ENCODE measurements around the gene ESPN. TPM values are rescaled to one million over a fixed set of nuclear protein-coding genes. Genes with fewer than 3 reads are reported as not detected.
"Not testable (repeated sequence)": the region's sequence is repeated elsewhere in the genome, so short reads cannot be mapped to it uniquely, and the experiment has no call there.

ESPN gene
- total RNA-seq, 1 experiment from 2014 or later: 53.1 TPM

DNA sequence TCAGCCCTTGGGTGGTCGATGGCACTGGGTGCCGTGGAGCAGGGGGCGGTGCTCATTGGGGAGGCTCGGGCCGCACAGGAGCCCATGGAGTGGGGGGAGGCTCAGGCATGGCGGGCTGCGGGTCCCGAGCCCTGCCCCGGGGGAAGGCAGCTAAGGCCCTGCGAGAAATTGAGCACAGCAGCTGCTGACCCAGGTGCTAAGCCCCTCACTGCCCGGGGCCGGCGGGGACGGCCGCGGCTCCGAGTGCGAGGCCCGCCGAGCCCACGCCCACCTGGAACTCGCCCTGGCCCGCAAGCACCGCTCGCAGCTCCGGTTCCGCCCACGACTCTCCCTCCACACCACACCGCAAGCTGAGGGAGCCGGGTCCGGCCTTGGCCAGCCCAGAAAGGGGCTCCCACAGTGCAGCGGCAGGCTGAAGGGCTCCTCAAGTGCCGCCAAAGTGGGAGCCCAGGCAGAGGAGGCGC lies 28.8 kb upstream of the ESPN start:
- H2BK12ac ChIP-seq (ENCODE audit: insufficient read length, low read depth, low read length); H2BK5ac ChIP-seq (ENCODE audit: insufficient read length, low read length); H3K23ac ChIP-seq (ENCODE audit: insufficient read length, low read depth, low read length); H2AFZ ChIP-seq (ENCODE audit: low read length); H4K5ac ChIP-seq (ENCODE audit: insufficient read length, low read depth, low read length); H3K27me3 ChIP-seq (ENCODE audit: insufficient read depth, low read length); H3K27ac Mint-ChIP-seq; H2BK120ac ChIP-seq (ENCODE audit: low read depth, low read length, poor library complexity, severe bottlenecking); DNase-seq; H3T11ph ChIP-seq (ENCODE audit: low read length); H2BK20ac ChIP-seq (ENCODE audit: low read depth, low read length, poor library complexity, severe bottlenecking); H3K9ac ChIP-seq (ENCODE audit: extremely low read depth, insufficient read length, low read length); H3K36me3 Mint-ChIP-seq (ENCODE audit: insufficient read depth in 1 of 3, low read depth in 3 of 3); H2AK5ac ChIP-seq (ENCODE audit: insufficient read length, low read length); H3K9me3 ChIP-seq (ENCODE audit: control insufficient read depth, low read depth, low read length); H3K56ac ChIP-seq (ENCODE audit: insufficient read length, low read depth, low read length); H4K91ac ChIP-seq (ENCODE audit: insufficient read length, low read depth, low read length); H3K79me1 ChIP-seq (ENCODE audit: insufficient read depth, low read depth, low read length, poor library complexity, severe bottlenecking); H2BK15ac ChIP-seq (ENCODE audit: low read depth, low read length); H3K9me3 Mint-ChIP-seq; H3K18ac ChIP-seq (ENCODE audit: insufficient read length, low read depth, low read length); H3K4me3 Mint-ChIP-seq; H3K4me1 ChIP-seq (ENCODE audit: insufficient read depth, low read length); H3K14ac ChIP-seq (ENCODE audit: insufficient read depth, low read length); H3K79me2 ChIP-seq (ENCODE audit: insufficient read depth, low read length); H4K8ac ChIP-seq (replicated peaks; ENCODE audit: insufficient read length, low read depth, low read length); H3K27ac ChIP-seq (ENCODE audit: insufficient read length, low read depth, low read length); H3K4me2 ChIP-seq (ENCODE audit: insufficient read depth, insufficient read length, low read length); H3K4ac ChIP-seq (ENCODE audit: low read depth, low read length); H4K20me1 ChIP-seq (ENCODE audit: control insufficient read depth, insufficient read depth, insufficient read length): not testable (repeated sequence)
- peaks cover 11% of the 10 kb centered on the region for H3K23me2 ChIP-seq (ENCODE audit: insufficient read length, low read depth, low read length, poor library complexity, severe bottlenecking)
- Mint-ChIP-seq H3K4me1 (peaks cover 13 to 15% of the 10 kb centered on the region in 2 experiments), H3K27me3 (ENCODE audit: low read depth) (peaks cover 29% of the 10 kb centered on the region)
- WGBS (ENCODE audit: extremely low coverage, insufficient read length, low lambda C conversion rate): no CpG with 5 or more reads among the region's 34 CpGs
